ENCODE data around the gene MPZL1. TPM values are rescaled to one million over a fixed set of nuclear protein-coding genes. Genes with fewer than 3 reads are reported as not detected.

Gene MPZL1
- total and polyA plus RNA-seq, 9 donors: 30.3 to 180 (median 80.1) TPM

- Histone ChIP-seq H3K27ac (no peak overlapping the region), H3K9me3 (no peaks in the 10 kb centered on the region), H3K27me3 (no peaks in the 10 kb centered on the region), H3K36me3 (no peaks in the 10 kb centered on the region), H3K4me3 (no peak overlapping the region), H3K4me1 (ENCODE audit: insufficient read depth) (peaks cover 8% of the 10 kb centered on the region)
- no peak for DNase-seq
- TF ChIP-seq EP300 (IDR thresholded peaks at IDR 0.05): no peak
- TF ChIP-seq, protein P1, sequence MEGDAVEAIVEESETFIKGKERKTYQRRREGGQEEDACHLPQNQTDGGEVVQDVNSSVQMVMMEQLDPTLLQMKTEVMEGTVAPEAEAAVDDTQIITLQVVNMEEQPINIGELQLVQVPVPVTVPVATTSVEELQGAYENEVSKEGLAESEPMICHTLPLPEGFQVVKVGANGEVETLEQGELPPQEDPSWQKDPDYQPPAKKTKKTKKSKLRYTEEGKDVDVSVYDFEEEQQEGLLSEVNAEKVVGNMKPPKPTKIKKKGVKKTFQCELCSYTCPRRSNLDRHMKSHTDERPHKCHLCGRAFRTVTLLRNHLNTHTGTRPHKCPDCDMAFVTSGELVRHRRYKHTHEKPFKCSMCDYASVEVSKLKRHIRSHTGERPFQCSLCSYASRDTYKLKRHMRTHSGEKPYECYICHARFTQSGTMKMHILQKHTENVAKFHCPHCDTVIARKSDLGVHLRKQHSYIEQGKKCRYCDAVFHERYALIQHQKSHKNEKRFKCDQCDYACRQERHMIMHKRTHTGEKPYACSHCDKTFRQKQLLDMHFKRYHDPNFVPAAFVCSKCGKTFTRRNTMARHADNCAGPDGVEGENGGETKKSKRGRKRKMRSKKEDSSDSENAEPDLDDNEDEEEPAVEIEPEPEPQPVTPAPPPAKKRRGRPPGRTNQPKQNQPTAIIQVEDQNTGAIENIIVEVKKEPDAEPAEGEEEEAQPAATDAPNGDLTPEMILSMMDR (IDR thresholded peaks at IDR 0.05): no peak
- TF ChIP-seq POLR2A (IDR thresholded peaks at IDR 0.05): no peak
- intact Hi-C loops (cut with DNase I): no loop called here
- WGBS, 3 donors: 74 to 92% (median 88%) methylated on average over 4 of the region's 4 CpGs
Measured at GRCh38 chr1:167792188-167792565, 70.4 kb downstream of the MPZL1 start.

DNA sequence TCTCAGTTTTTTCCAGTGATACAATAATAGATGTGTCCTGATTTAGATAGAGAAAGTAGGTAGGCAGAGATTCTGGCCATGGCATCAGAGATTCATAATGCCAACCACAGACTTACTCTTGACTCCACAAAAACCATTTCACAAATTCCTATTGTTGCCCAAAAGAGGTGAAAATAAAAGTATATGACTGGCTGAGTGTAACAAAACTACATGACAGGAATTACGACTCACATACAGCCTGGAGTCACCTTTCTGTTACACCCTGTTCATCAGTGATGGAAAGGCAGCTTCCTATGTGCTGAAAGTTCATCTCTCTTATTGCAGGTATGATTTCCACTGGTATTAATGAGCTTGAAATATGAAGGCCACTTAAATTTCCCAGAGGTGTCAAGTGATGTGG, 72.3 kb downstream of the MPZL1 start:
- 94 to 97% (median 97%) methylated on average over 1 of the region's 1 CpG for WGBS, 3 donors
- DNase-seq: no peak
- Histone ChIP-seq H3K36me3 (no peaks in the 10 kb centered on the region), H3K4me3 (no peak overlapping the region), H3K9me3 (no peaks in the 10 kb centered on the region), H3K4me1 (ENCODE audit: insufficient read depth) (peaks cover 10% of the 10 kb centered on the region), H3K27me3 (no peaks in the 10 kb centered on the region), H3K27ac (no peak overlapping the region)
- intact Hi-C loops (cut with DNase I): no loop called here
- TF ChIP-seq, protein P1 (IDR thresholded peaks at IDR 0.05): no peak
- TF ChIP-seq POLR2A (IDR thresholded peaks at IDR 0.05): no peak
- no peak for TF ChIP-seq EP300 (IDR thresholded peaks at IDR 0.05)

GRCh38 chr1:167795810-167796740, 74.3 kb downstream of the MPZL1 start:
- no peaks in the 10 kb centered on the region for H3K36me3 ChIP-seq
- intact Hi-C loops (cut with DNase I): no loop called here
- DNase-seq: no peak
- H3K27me3 ChIP-seq: no peaks in the 10 kb centered on the region
- TF ChIP-seq, protein P1 (IDR thresholded peaks at IDR 0.05): no peak
- TF ChIP-seq POLR2A (IDR thresholded peaks at IDR 0.05): no peak
- no peak for TF ChIP-seq EP300 (IDR thresholded peaks at IDR 0.05)
- H3K4me3 ChIP-seq: no peak overlapping the region
- H3K4me1 ChIP-seq (ENCODE audit: insufficient read depth): peaks cover 12% of the 10 kb centered on the region
- WGBS, 3 donors: 30 to 51% (median 46%) methylated on average over 10 of the region's 10 CpGs
- peak overlapping the region in 1 of 2 donors; percentile 28 for H3K27ac ChIP-seq
- no peaks in the 10 kb centered on the region for H3K9me3 ChIP-seq

- TF ChIP-seq, protein P1 (IDR thresholded peaks at IDR 0.05): no peak
- no peak for TF ChIP-seq POLR2A (IDR thresholded peaks at IDR 0.05)
- peak; percentile 39 for TF ChIP-seq EP300 (IDR thresholded peaks at IDR 0.05)
- WGBS, 3 donors: 0 to 3% (median 1%) methylated on average over 2 of the region's 2 CpGs
- intact Hi-C loops (cut with DNase I): no loop called here
- Histone ChIP-seq H3K4me3 (no peak overlapping the region), H3K4me1 (ENCODE audit: insufficient read depth) (peaks cover 12% of the 10 kb centered on the region), H3K9me3 (no peaks in the 10 kb centered on the region), H3K27me3 (no peaks in the 10 kb centered on the region), H3K36me3 (no peaks in the 10 kb centered on the region), H3K27ac (peak overlapping the region in 1 of 2 donors; percentile 28)
- peak; percentile 71 to 88 (median 76) for DNase-seq
Measured at GRCh38 chr1:167797015-167797414, 75.2 kb downstream of the MPZL1 start.

Measured in ovary (tissue), 9 donors.